DMS 273 (cell line): Measurements from ENCODE around the gene ZNF107.
A peak's percentile ranks its signal among the peaks of the same experiment; 100 is the strongest.
"Not testable (repeated sequence)": the region's sequence is repeated elsewhere in the genome, so short reads cannot be mapped to it uniquely, and the experiment has no call there.

Experiments used
- DNase-seq: peaks from one replicate; lab custom pipeline; 2025; ENCODE audit not compliant: unreplicated experiment; lab: John Stamatoyannopoulos, UW

Gene ZNF107

GRCh38 chr7:64642875-64643274, 23.1 kb upstream of the ZNF107 start:
- no peak for DNase-seq

- no peak for DNase-seq
These were observed 22.4 kb upstream of the ZNF107 start for GRCh38 chr7:64643566-64643965.

GRCh38 chr7:64651203-64651602, 14.7 kb upstream of the ZNF107 start:
- DNase-seq, result no peak

- DNase-seq, result peak; percentile 12
These were observed 14.2 kb upstream of the ZNF107 start for GRCh38 chr7:64651632-64652165.

GRCh38 chr7:64653721-64654401, 12.1 kb upstream of the ZNF107 start:
- DNase-seq, result no peak

GRCh38 chr7:64654796-64655548, 11.0 kb upstream of the ZNF107 start:
- no peak for DNase-seq

GRCh38 chr7:64655811-64656210, 10.1 kb upstream of the ZNF107 start:
- DNase-seq, result no peak

GRCh38 chr7:64656489-64656888, 9.4 kb upstream of the ZNF107 start:
- DNase-seq, result no peak

GRCh38 chr7:64662091-64662490, 3.8 kb upstream of the ZNF107 start:
- not testable (repeated sequence) for DNase-seq

GRCh38 chr7:64666663-64667050, 724 bp downstream of the ZNF107 start:
- no peak for DNase-seq

- no peak for DNase-seq
These were observed 1.4 kb downstream of the ZNF107 start for GRCh38 chr7:64667311-64667710.

- DNase-seq, result no peak
These were observed 6.5 kb downstream of the ZNF107 start for GRCh38 chr7:64672414-64672813.

GRCh38 chr7:64685091-64685490, 19.2 kb downstream of the ZNF107 start:
- DNase-seq, result peak; percentile 17

GRCh38 chr7:64685741-64686140, 19.8 kb downstream of the ZNF107 start:
- no peak for DNase-seq

- peak; percentile 14 for DNase-seq
These were observed 20.7 kb downstream of the ZNF107 start for GRCh38 chr7:64686493-64687184.

- DNase-seq, result peak; percentile 63
These were observed 21.3 kb downstream of the ZNF107 start for GRCh38 chr7:64687249-64687648.

GRCh38 chr7:64688988-64689387, 23.1 kb downstream of the ZNF107 start:
- no peak for DNase-seq

- DNase-seq, result no peak
These were observed 25.9 kb downstream of the ZNF107 start for GRCh38 chr7:64691831-64692230.

GRCh38 chr7:64697863-64698262, 31.9 kb downstream of the ZNF107 start:
- not testable (repeated sequence) for DNase-seq

- no peak for DNase-seq
These were observed 40.8 kb downstream of the ZNF107 start for GRCh38 chr7:64706625-64707292.

- DNase-seq, result not testable (repeated sequence)
These were observed 52.0 kb downstream of the ZNF107 start for GRCh38 chr7:64717896-64718295.
